IMR-90 (cell line): Measurements from ENCODE around the gene CTSH. TPM values are rescaled to one million over a fixed set of nuclear protein-coding genes. Genes with fewer than 3 reads are reported as not detected.
A peak's percentile ranks its signal among the peaks of the same experiment; 100 is the strongest.

Experiments
- ATAC-seq: fragments of 200-7000 bp; cut with Tn5 transposase; 2 replicates; pipeline ENCODE4 v1.9.1; 2020; ENCODE audit warnings: low read depth, mild to moderate bottlenecking, moderate library complexity
- BruUV-seq: library from RNA; stranded (reverse); fragments of 400-500 nt; replicated peaks from 2 replicates; lab custom pipeline; 2021; lab: Mats Ljungman, UMichigan
- CTCF ChIA-PET: fragments of 300-600 bp; formaldehyde crosslinking; extraction: SDS; loops from one replicate; lab custom pipeline; 2021; ENCODE audit warnings: antibody characterized with exemption; lab: Yijun Ruan, JAX
- POLR2A ChIA-PET: fragments of 300-600 bp; sonication (Branson Sonifier 250); formaldehyde crosslinking; loops from one replicate; lab custom pipeline; 2022; ENCODE audit warnings: antibody characterized with exemption; ENCODE audit not compliant: unreplicated experiment; lab: Charles Lee
- DNase-seq: peaks from one replicate; pipeline ENCODE4 v3.0.0; 2013
- H2AFZ ChIP-seq: replicated peaks from 2 replicates; pipeline ENCODE3; 2013; ENCODE audit warnings: low read length, mild to moderate bottlenecking; ENCODE audit not compliant: poor library complexity
- H2AK5ac ChIP-seq: 2 replicates; pipeline ENCODE4 v1.6.1; 2013; ENCODE audit warnings: low read depth, low read length, inconsistent platforms
- H2AK9ac ChIP-seq: replicated peaks from 2 replicates; pipeline ENCODE3; 2013; ENCODE audit warnings: mild to moderate bottlenecking, low read depth, low read length, moderate library complexity; ENCODE audit not compliant: poor library complexity
- H2BK120ac ChIP-seq: 2 replicates; pipeline ENCODE4 v1.6.1; 2013; ENCODE audit warnings: low read depth, low read length, inconsistent platforms
- H2BK15ac ChIP-seq: 3 replicates; pipeline ENCODE4 v1.6.1; 2013; ENCODE audit warnings: low read depth, low read length, inconsistent platforms
- H2BK20ac ChIP-seq: 2 replicates; pipeline ENCODE4 v1.6.1; 2013; ENCODE audit warnings: low read depth, mild to moderate bottlenecking, inconsistent platforms, low read length, moderate library complexity
- H2BK5ac ChIP-seq: 2 replicates; pipeline ENCODE4 v1.6.1; 2013; ENCODE audit warnings: mild to moderate bottlenecking, low read depth, low read length, inconsistent platforms; ENCODE audit not compliant: poor library complexity, severe bottlenecking
- H3K14ac ChIP-seq: replicated peaks from 2 replicates; pipeline ENCODE4 v1.6.1; 2013; ENCODE audit warnings: low read depth, low read length, inconsistent platforms
- H3K18ac ChIP-seq: 2 replicates; pipeline ENCODE4 v1.6.1; 2013; ENCODE audit warnings: low read depth, low read length, control low read depth
- H3K23ac ChIP-seq: 2 replicates; pipeline ENCODE4 v1.6.1; 2013; ENCODE audit warnings: low read depth, low read length, inconsistent platforms
- H3K27ac ChIP-seq: 2 replicates; pipeline ENCODE4 v1.5.1; 2013; ENCODE audit warnings: mild to moderate bottlenecking, control low read depth, low read length; ENCODE audit not compliant: insufficient read depth
- H3K27me3 ChIP-seq: 2 replicates; pipeline ENCODE4 v1.6.1; 2013; ENCODE audit warnings: low read length; ENCODE audit not compliant: control insufficient read depth, insufficient read depth
- H3K36me3 ChIP-seq: 2 replicates; pipeline ENCODE4 v1.6.1; 2013; ENCODE audit warnings: low read length, mixed read lengths; ENCODE audit not compliant: control insufficient read depth, insufficient read depth
- H3K4ac ChIP-seq: 2 replicates; pipeline ENCODE4 v1.6.1; 2013; ENCODE audit warnings: low read depth, low read length, inconsistent platforms
- H3K4me1 ChIP-seq: 2 replicates; pipeline ENCODE4 v1.6.1; 2013; ENCODE audit warnings: low read length, mixed read lengths; ENCODE audit not compliant: control insufficient read depth, insufficient read depth
- H3K4me2 ChIP-seq: 2 replicates; pipeline ENCODE4 v1.6.1; 2013; ENCODE audit warnings: low read depth, mild to moderate bottlenecking, control low read depth, low read length, moderate library complexity
- H3K4me3 ChIP-seq: 2 replicates; pipeline ENCODE4 v1.5.1; 2013; ENCODE audit warnings: low read depth, mild to moderate bottlenecking, control low read depth, low read length, moderate library complexity; ENCODE audit not compliant: insufficient read depth
- H3K56ac ChIP-seq: 2 replicates; pipeline ENCODE4 v1.6.1; 2013; ENCODE audit warnings: low read length, inconsistent platforms; ENCODE audit not compliant: insufficient read depth; ENCODE audit errors: extremely low read depth
- H3K79me1 ChIP-seq, 2 experiments: 2 replicates each; pipeline ENCODE4 v1.6.1; 2013; ENCODE audit warnings: low read length in 2 of 2, inconsistent platforms in 1 of 2, low read depth in 1 of 2
- H3K9ac ChIP-seq: 2 replicates; pipeline ENCODE4 v1.6.1; 2013; ENCODE audit warnings: low read depth, low read length, control low read depth
- H3K9me1 ChIP-seq: 2 replicates; pipeline ENCODE4 v1.6.1; 2013; ENCODE audit warnings: low read length, inconsistent platforms; ENCODE audit not compliant: insufficient read depth
- H3K9me3 ChIP-seq: 2 replicates; pipeline ENCODE4 v1.6.1; 2013; ENCODE audit warnings: low read length; ENCODE audit not compliant: control insufficient read depth, insufficient read depth
- H4K20me1 ChIP-seq: 2 replicates; pipeline ENCODE4 v1.6.1; 2013; ENCODE audit warnings: low read length, inconsistent platforms; ENCODE audit not compliant: insufficient read depth
- H4K5ac ChIP-seq: 2 replicates; pipeline ENCODE4 v1.6.1; 2013; ENCODE audit warnings: mild to moderate bottlenecking, low read depth, low read length, control low read depth
- H4K8ac ChIP-seq, 2 experiments: 2 replicates each; pipeline ENCODE4 v1.6.1; 2013; ENCODE audit warnings: low read depth in 2 of 2, low read length in 2 of 2, control low read depth in 1 of 2, inconsistent platforms in 1 of 2
- H4K91ac ChIP-seq: 2 replicates; pipeline ENCODE4 v1.6.1; 2013; ENCODE audit warnings: low read depth, low read length, inconsistent platforms; ENCODE audit not compliant: insufficient read depth
- BHLHE40 ChIP-seq: fragments of 150-350 bp; IDR thresholded peaks from 2 replicates; pipeline ENCODE4 v1.6.1; 2016; ENCODE audit warnings: mild to moderate bottlenecking, low read depth, low read length
- CEBPB ChIP-seq: IDR thresholded peaks from 2 replicates; pipeline ENCODE4 v1.6.1; 2012; ENCODE audit warnings: low read depth, low read length, improper control_type of control experiment
- CHD1 ChIP-seq: IDR thresholded peaks from 2 replicates; pipeline ENCODE4 v1.6.1; 2012; ENCODE audit warnings: low read depth, low read length, improper control_type of control experiment
- CTCF ChIP-seq: conservative IDR thresholded peaks from 2 replicates; pipeline ENCODE4 v1.5.1; 2012; ENCODE audit warnings: mild to moderate bottlenecking, low read depth, low read length, improper control_type of control experiment
- ELK1 ChIP-seq: fragments of 150-350 bp; IDR thresholded peaks from 2 replicates; pipeline ENCODE4 v1.6.1; 2016; ENCODE audit warnings: low read depth, mild to moderate bottlenecking, low read length, moderate library complexity, borderline replicate concordance
- FOS ChIP-seq: fragments of 150-350 bp; IDR thresholded peaks from 2 replicates; pipeline ENCODE4 v1.6.1; 2016; ENCODE audit warnings: low read depth, low read length
- MAFK ChIP-seq: IDR thresholded peaks from 2 replicates; pipeline ENCODE4 v1.6.1; 2012; ENCODE audit warnings: low read depth, low read length, improper control_type of control experiment
- MAZ ChIP-seq: IDR thresholded peaks from 2 replicates; pipeline ENCODE4 v1.6.1; 2012; ENCODE audit warnings: low read depth, mild to moderate bottlenecking, low read length, improper control_type of control experiment, moderate library complexity, borderline replicate concordance
- MXI1 ChIP-seq: IDR thresholded peaks from 2 replicates; pipeline ENCODE4 v1.6.1; 2012; ENCODE audit warnings: low read depth, mild to moderate bottlenecking, low read length, moderate library complexity, borderline replicate concordance
- NFE2L2 ChIP-seq: fragments of 150-350 bp; IDR thresholded peaks from 2 replicates; pipeline ENCODE4 v1.6.1; 2016; ENCODE audit warnings: low read depth, mild to moderate bottlenecking, low read length
- POLR2A ChIP-seq: IDR thresholded peaks from 2 replicates; pipeline ENCODE4 v1.6.1; 2012; ENCODE audit warnings: mild to moderate bottlenecking, low read depth, low read length
- RAD21 ChIP-seq: IDR thresholded peaks from 2 replicates; pipeline ENCODE4 v1.6.1; 2012; ENCODE audit warnings: low read length, improper control_type of control experiment
- RCOR1 ChIP-seq: IDR thresholded peaks from 2 replicates; pipeline ENCODE4 v1.6.1; 2012; ENCODE audit warnings: mild to moderate bottlenecking, low read length, improper control_type of control experiment; ENCODE audit not compliant: insufficient replicate concordance
- RFX5 ChIP-seq: IDR thresholded peaks from 2 replicates; pipeline ENCODE4 v1.8.0; 2012; ENCODE audit warnings: low read depth, mild to moderate bottlenecking, low read length, moderate library complexity
- SMC3 ChIP-seq: fragments of 150-350 bp; IDR thresholded peaks from 2 replicates; pipeline ENCODE4 v1.6.1; 2016; ENCODE audit warnings: low read depth, mild to moderate bottlenecking, antibody characterized with exemption, low read length, moderate library complexity
- USF2 ChIP-seq: fragments of 150-350 bp; IDR thresholded peaks from 2 replicates; pipeline ENCODE4 v1.6.1; 2017; ENCODE audit warnings: mild to moderate bottlenecking, antibody characterized with exemption, low read length, low read depth
- WGBS, 2 experiments: methylation state at CpG; one replicate each; pipeline versions ENCODE4 v1.1.5 to v1.1.7; 2013; ENCODE audit warnings: missing lambda C conversion rate in 2 of 2; ENCODE audit not compliant: insufficient read length in 1 of 2; ENCODE audit errors: extremely low coverage in 2 of 2; 5-methylcytosine and 5-hydroxymethylcytosine counted together
- dilution Hi-C: fragments of 300-500 bp; cut with HindIII; formaldehyde crosslinking; loops from one replicate; pipeline ENCODE4 v1.14.3; 2018; ENCODE audit warnings: low sequenced_read_pairs; ENCODE audit not compliant: unreplicated experiment
- in situ Hi-C: fragments of 300-500 bp; cut with MboI; formaldehyde crosslinking; loops from 3 replicates; pipeline ENCODE4 v1.14.3; 2019; ENCODE audit warnings: low sequenced_read_pairs, inconsistent platforms, mixed read lengths
- intact Hi-C: fragments of 100-400 bp; cut with micrococcal nuclease; formaldehyde crosslinking; loops from 2 replicates; pipeline ENCODE4 v1.10.0; 2022
- polyA plus RNA-seq, 3 experiments: library from polyadenylated mRNA; depleted of rRNA; stranded (reverse); fragments of >200 nt; gene quantifications; 2 replicates each; pipeline ENCODE4 v1.2.3, GENCODE V29; 2012; ENCODE audit warnings: low replicate concordance in 1 of 3
- total RNA-seq: library from RNA; depleted of rRNA; stranded (reverse); fragments of >200 nt; gene quantifications from 2 replicates; pipeline ENCODE4 v1.2.3, GENCODE V29; 2012

The CTSH gene
- total and polyA plus RNA-seq, 2 of the 4 experiments (the other 2 are of a cell fraction): 11.7 to 13.9 TPM

- POLR2A ChIA-PET: no interaction called here
- Histone ChIP-seq H2BK20ac (no peak overlapping the region), H3K4me1 (peaks cover 17% of the 10 kb centered on the region), H4K5ac (no peak overlapping the region), H3K23ac (no peak overlapping the region), H3K9ac (no peak overlapping the region), H2AK9ac (no peak overlapping the region), H2BK5ac (no peak overlapping the region), H2AFZ (no peak overlapping the region), H3K79me1 (no peaks in the 10 kb centered on the region; a peak in 1 of 4 replicates), H4K20me1 (no peaks in the 10 kb centered on the region), H3K27ac (no peak overlapping the region), H2BK120ac (no peak overlapping the region), H4K8ac (no peak overlapping the region), H4K91ac (no peak overlapping the region), H2AK5ac (peak overlapping the region; percentile 15; the same call in 1 of the 2 replicates), H3K9me3 (no peaks in the 10 kb centered on the region), H3K27me3 (no peaks in the 10 kb centered on the region; the same call in 1 of the 2 replicates), H3K14ac (no peak overlapping the region), H3K36me3 (no peaks in the 10 kb centered on the region), H2BK15ac (no peak overlapping the region), H3K4me3 (no peak overlapping the region), H3K18ac (no peak overlapping the region), H3K56ac (no peak overlapping the region), H3K9me1 (peaks cover 19% of the 10 kb centered on the region), H3K4ac (no peak overlapping the region; the same call in 1 of the 2 replicates), H3K4me2 (no peak overlapping the region)
- whole genome bisulfite sequencing, 2 experiments: 17% methylated on average over 1 of the region's 10 CpGs; no CpG with 5 or more reads in 1 of the 2 experiments
- DNase-seq (no peak), ATAC-seq (no peak)
- intact Hi-C loops (no loop called here), dilution Hi-C loops (no loop called here), in situ Hi-C loops (no loop called here)
- no TSS peak for BruUV-seq
- CTCF ChIA-PET: interaction anchor here (1.1 kb wide), 1 partner anchor 14 kb away, joined by 3 read pairs; no protein-coding TSS in a partner anchor
- no peak for TF ChIP-seq CHD1
- no peak for TF ChIP-seq SMC3
- TF ChIP-seq MXI1: no peak
- no peak for TF ChIP-seq RFX5
- no peak for TF ChIP-seq MAFK
- TF ChIP-seq POLR2A: no peak
- no peak for TF ChIP-seq RAD21
- no peak for TF ChIP-seq ELK1
- no peak for TF ChIP-seq CEBPB
- TF ChIP-seq FOS: no peak
- no peak for TF ChIP-seq MAZ
- TF ChIP-seq BHLHE40: no peak
- TF ChIP-seq NFE2L2: no peak
- TF ChIP-seq USF2: no peak
- TF ChIP-seq CTCF: no peak
- no peak for TF ChIP-seq RCOR1
Measured at GRCh38 chr15:78993931-78994530, 49.2 kb upstream of the CTSH start.
